ENCODE results near the gene FFAR2.

- TF ChIP-seq CTCF (IDR thresholded peaks at IDR 0.05; ENCODE audit: low read depth, low read length, poor library complexity, severe bottlenecking) (no peak), EZH2phosphoT487 (IDR thresholded peaks at IDR 0.05; ENCODE audit: borderline replicate concordance, low read length) (no peak)
Measured at GRCh38 chr19:35483089-35483488, 35.0 kb downstream of the FFAR2 start.

Data from DOHH2 (cell line).